Activated CD8-positive, alpha-beta T cell treated with anti-CD3 and anti-CD28 coated beads for 36 hours (primary cell): ENCODE results near the gene SCCPDH. TPM values are rescaled to one million over a fixed set of nuclear protein-coding genes. Genes with fewer than 3 reads are reported as not detected.
"Not testable (repeated sequence)": the region's sequence is repeated elsewhere in the genome, so short reads cannot be mapped to it uniquely, and the experiment has no call there.

Experiments
- ATAC-seq: fragments of 200-7000 bp; cut with Tn5 transposase; one replicate; pipeline ENCODE4 v1.10.0; 2021; ENCODE audit warnings: mild to moderate bottlenecking, moderate library complexity
- CTCF ChIA-PET: fragments of 350-600 bp; sonication (Branson Sonifier 250); formaldehyde crosslinking; loops from one replicate; lab custom pipeline; 2021; ENCODE audit warnings: antibody characterized with exemption; lab: Charles Lee
- POLR2A ChIA-PET: fragments of 350-600 bp; sonication (Branson Sonifier 250); formaldehyde crosslinking; loops from one replicate; lab custom pipeline; 2021; ENCODE audit warnings: antibody characterized with exemption; lab: Charles Lee
- DNase-seq: peaks from one replicate; pipeline ENCODE4 v3.0.0-alpha.2; 2020
- H3K27ac Mint-ChIP-seq: one replicate; pipeline ENCODE4 v1.8.0; 2021; ENCODE audit warnings: mild to moderate bottlenecking, mixed read lengths
- H3K27me3 Mint-ChIP-seq: one replicate; pipeline ENCODE4 v1.8.0; 2021; ENCODE audit warnings: mixed read lengths
- H3K36me3 Mint-ChIP-seq: one replicate; pipeline ENCODE4 v1.8.0; 2021; ENCODE audit warnings: low read depth, mixed read lengths
- H3K4me1 Mint-ChIP-seq: one replicate; pipeline ENCODE4 v1.8.0; 2021; ENCODE audit warnings: low read depth, mixed read lengths
- H3K4me3 Mint-ChIP-seq: one replicate; pipeline ENCODE4 v1.8.0; 2021; ENCODE audit warnings: mild to moderate bottlenecking, moderate library complexity, mixed read lengths
- H3K9me3 Mint-ChIP-seq: one replicate; pipeline ENCODE4 v1.8.0; 2021; ENCODE audit warnings: mixed read lengths
- intact Hi-C: fragments of 100-400 bp; cut with micrococcal nuclease; formaldehyde crosslinking; loops from one replicate; pipeline ENCODE4 v1.10.0; 2022
- total RNA-seq, 2 experiments: library from RNA; stranded (reverse); gene quantifications; one replicate each; pipeline ENCODE4 v1.2.3, GENCODE V29; 2021
- TF ChIP-seq, protein P1 (sequence below): fragments of 200-600 bp; IDR thresholded peaks from one replicate; pipeline ENCODE4 v1.8.0; 2022; ENCODE audit warnings: antibody characterized with exemption, mild to moderate bottlenecking

Gene SCCPDH
- total RNA-seq, 2 experiments from 2014 or later = 39.4 to 41.7 TPM

DNA sequence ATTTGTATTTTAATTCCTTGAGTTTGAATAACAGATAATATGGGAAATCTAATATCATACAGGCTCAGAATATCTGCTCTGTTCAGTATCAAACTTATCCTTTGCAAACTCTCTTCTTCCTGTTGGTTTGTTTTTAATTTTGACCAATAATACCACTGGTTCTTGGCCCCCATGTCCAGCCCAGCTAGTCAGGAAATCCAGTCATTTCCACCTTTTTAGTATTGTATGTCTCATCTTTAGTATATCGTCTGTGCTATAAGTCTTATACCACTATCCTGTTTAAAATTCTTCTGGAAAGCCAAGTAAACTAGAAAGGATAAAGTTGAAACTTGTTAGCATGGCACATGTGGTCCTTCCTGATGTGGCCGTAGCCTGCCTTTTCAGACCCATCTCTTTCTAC is 10.7 kb downstream of the SCCPDH start:
- Mint-ChIP-seq H3K4me3 (no peak overlapping the region), H3K9me3 (peaks cover 6% of the 10 kb centered on the region), H3K27me3 (no peaks in the 10 kb centered on the region), H3K27ac (no peak overlapping the region), H3K36me3 (peaks cover 71% of the 10 kb centered on the region), H3K4me1 (peaks cover 10% of the 10 kb centered on the region)
- intact Hi-C loops = no loop called here
- ChIA-PET POLR2A (no interaction called here), CTCF (interaction anchor here (1.4 kb wide), 2 partner anchors 21 to 46 kb away, joined by 3 to 4 read pairs; no protein-coding TSS in a partner anchor)
- TF ChIP-seq, protein P1, sequence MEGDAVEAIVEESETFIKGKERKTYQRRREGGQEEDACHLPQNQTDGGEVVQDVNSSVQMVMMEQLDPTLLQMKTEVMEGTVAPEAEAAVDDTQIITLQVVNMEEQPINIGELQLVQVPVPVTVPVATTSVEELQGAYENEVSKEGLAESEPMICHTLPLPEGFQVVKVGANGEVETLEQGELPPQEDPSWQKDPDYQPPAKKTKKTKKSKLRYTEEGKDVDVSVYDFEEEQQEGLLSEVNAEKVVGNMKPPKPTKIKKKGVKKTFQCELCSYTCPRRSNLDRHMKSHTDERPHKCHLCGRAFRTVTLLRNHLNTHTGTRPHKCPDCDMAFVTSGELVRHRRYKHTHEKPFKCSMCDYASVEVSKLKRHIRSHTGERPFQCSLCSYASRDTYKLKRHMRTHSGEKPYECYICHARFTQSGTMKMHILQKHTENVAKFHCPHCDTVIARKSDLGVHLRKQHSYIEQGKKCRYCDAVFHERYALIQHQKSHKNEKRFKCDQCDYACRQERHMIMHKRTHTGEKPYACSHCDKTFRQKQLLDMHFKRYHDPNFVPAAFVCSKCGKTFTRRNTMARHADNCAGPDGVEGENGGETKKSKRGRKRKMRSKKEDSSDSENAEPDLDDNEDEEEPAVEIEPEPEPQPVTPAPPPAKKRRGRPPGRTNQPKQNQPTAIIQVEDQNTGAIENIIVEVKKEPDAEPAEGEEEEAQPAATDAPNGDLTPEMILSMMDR = no peak
- DNase-seq (no peak), ATAC-seq (no peak)

GRCh38 chr1:246735735-246736134 is 11.5 kb downstream of the SCCPDH start:
- Mint-ChIP-seq H3K27ac (no peak overlapping the region), H3K4me3 (no peak overlapping the region), H3K27me3 (no peaks in the 10 kb centered on the region), H3K36me3 (peaks cover 67% of the 10 kb centered on the region), H3K4me1 (peaks cover 10% of the 10 kb centered on the region), H3K9me3 (peaks cover 6% of the 10 kb centered on the region)
- ChIA-PET CTCF (interaction anchor here (1.2 to 1.4 kb wide), 2 partner anchors 19 to 46 kb away, joined by 3 read pairs; no protein-coding TSS in a partner anchor), POLR2A (no interaction called here)
- TF ChIP-seq, protein P1 = no peak
- no peak for DNase-seq
- ATAC-seq = no peak
- intact Hi-C loops = no loop called here

DNA sequence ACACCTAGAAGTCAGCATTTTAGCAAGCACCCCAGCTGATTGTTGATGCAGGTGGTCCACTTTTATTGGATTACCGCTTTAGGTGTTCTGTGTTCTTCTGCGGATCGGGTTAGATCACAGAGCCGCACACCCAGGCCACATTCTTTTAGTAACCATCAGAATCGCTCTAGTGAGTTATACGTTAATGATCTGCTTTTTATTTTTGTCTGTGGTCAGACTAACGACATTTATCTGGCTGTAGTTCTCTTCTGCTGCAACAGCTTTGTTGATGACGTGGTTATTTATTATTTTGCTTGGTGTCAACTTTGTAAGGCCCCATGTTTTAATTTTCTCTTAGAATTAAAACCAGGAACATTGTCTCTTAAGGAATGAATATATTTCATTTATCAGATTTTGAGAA is 18.2 kb downstream of the SCCPDH start:
- peaks cover 3% of the 10 kb centered on the region for H3K9me3 Mint-ChIP-seq
- intact Hi-C loops = no loop called here
- H3K27me3 Mint-ChIP-seq = no peaks in the 10 kb centered on the region
- no peak for DNase-seq
- no peak overlapping the region for H3K4me3 Mint-ChIP-seq
- ChIA-PET POLR2A (no interaction called here), CTCF (no interaction called here)
- H3K27ac Mint-ChIP-seq = no peak overlapping the region
- peaks cover 57% of the 10 kb centered on the region for H3K36me3 Mint-ChIP-seq
- TF ChIP-seq, protein P1 = no peak
- H3K4me1 Mint-ChIP-seq = no peaks in the 10 kb centered on the region
- ATAC-seq = no peak

DNA sequence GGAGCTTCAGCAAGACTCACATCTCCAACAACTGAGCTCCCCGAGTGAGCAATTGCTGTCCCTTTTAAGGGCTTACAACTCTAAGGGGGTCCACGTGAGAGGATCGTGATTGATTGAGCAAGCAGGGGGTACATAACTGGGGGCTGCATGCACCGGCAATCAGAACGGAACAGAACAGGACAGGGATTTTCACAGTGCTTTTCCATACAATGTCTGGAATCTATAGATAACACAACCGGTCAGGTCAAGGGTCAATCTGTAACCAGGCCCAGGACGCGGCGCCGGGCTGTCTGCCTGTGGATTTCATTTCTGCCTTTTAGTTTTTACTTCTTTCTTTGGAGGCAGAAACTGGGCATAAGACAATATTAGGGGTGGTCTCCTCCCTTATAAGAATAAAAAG is 21.9 kb downstream of the SCCPDH start:
- H3K36me3 Mint-ChIP-seq = peaks cover 32% of the 10 kb centered on the region
- intact Hi-C loops, H3K4me1 Mint-ChIP-seq, H3K4me3 Mint-ChIP-seq, H3K27ac Mint-ChIP-seq, H3K27me3 Mint-ChIP-seq, H3K9me3 Mint-ChIP-seq, DNase-seq, POLR2A ChIA-PET, ATAC-seq: not testable (repeated sequence)
- CTCF ChIA-PET = interaction anchor here (0.9 kb wide), 1 partner anchor 78 kb away, joined by 3 read pairs; no protein-coding TSS in a partner anchor

GRCh38 chr1:246748006-246748405 is 23.8 kb downstream of the SCCPDH start:
- CTCF ChIA-PET = interaction anchor here (3.1 kb wide), 1 partner anchor 58 kb away, joined by 9 read pairs; no protein-coding TSS in a partner anchor

More at GRCh38 chr1:246748006-246748405, 23.8 kb downstream of the SCCPDH start:
- Mint-ChIP-seq H3K9me3 (no peaks in the 10 kb centered on the region), H3K4me3 (no peak overlapping the region), H3K36me3 (peaks cover 15% of the 10 kb centered on the region), H3K27me3 (no peaks in the 10 kb centered on the region), H3K4me1 (no peaks in the 10 kb centered on the region), H3K27ac (no peak overlapping the region)
- no peak for ATAC-seq
- POLR2A ChIA-PET = no interaction called here
- intact Hi-C loops = no loop called here
- no peak for DNase-seq
- TF ChIP-seq, protein P1 = no peak
